ENCODE results near the gene BRCA2. TPM values are rescaled to one million over a fixed set of nuclear protein-coding genes. Genes with fewer than 3 reads are reported as not detected.
"Not testable (repeated sequence)": the region's sequence is repeated elsewhere in the genome, so short reads cannot be mapped to it uniquely, and the experiment has no call there.

The BRCA2 gene
- total RNA-seq, 1 donor from 2014 or later: 2.4 TPM

DNA sequence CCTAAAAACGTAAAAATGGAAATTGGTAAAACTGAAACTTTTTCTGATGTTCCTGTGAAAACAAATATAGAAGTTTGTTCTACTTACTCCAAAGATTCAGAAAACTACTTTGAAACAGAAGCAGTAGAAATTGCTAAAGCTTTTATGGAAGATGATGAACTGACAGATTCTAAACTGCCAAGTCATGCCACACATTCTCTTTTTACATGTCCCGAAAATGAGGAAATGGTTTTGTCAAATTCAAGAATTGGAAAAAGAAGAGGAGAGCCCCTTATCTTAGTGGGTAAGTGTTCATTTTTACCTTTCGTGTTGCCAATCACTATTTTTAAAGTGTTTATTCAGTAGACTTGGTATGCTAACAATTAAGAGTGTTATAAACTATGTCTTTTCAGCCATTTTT, 25.6 kb downstream of the BRCA2 start:
- Histone ChIP-seq H3K27me3 (ENCODE audit: low read depth) (no peaks in the 10 kb centered on the region), H3K27ac (no peak overlapping the region), H3K9me3 (no peaks in the 10 kb centered on the region), H3K4me3 (no peak overlapping the region), H3K4me1 (no peaks in the 10 kb centered on the region), H3K36me3 (no peaks in the 10 kb centered on the region)
- ATAC-seq: no peak
- TF ChIP-seq CTCF (IDR thresholded peaks at IDR 0.05): no peak
- no peak for DNase-seq
- intact Hi-C loops (cut with DNase I): no loop called here

GRCh38 chr13:32347651-32348050, 32.3 kb downstream of the BRCA2 start:
- H3K36me3 ChIP-seq: no peaks in the 10 kb centered on the region
- H3K27me3 ChIP-seq (ENCODE audit: low read depth): no peaks in the 10 kb centered on the region
- H3K4me3 ChIP-seq: no peak overlapping the region
- DNase-seq (no peak), ATAC-seq (no peak)
- no peaks in the 10 kb centered on the region for H3K9me3 ChIP-seq
- H3K4me1 ChIP-seq: no peaks in the 10 kb centered on the region
- intact Hi-C loops (cut with DNase I): no loop called here
- TF ChIP-seq CTCF (IDR thresholded peaks at IDR 0.05): no peak
- no peak overlapping the region for H3K27ac ChIP-seq

GRCh38 chr13:32350839-32351441, 35.6 kb downstream of the BRCA2 start:
- H3K36me3 ChIP-seq; DNase-seq; H3K27ac ChIP-seq; H3K27me3 ChIP-seq (ENCODE audit: low read depth); ATAC-seq; intact Hi-C loops (cut with DNase I); H3K4me1 ChIP-seq; H3K4me3 ChIP-seq; H3K9me3 ChIP-seq: not testable (repeated sequence)

DNA sequence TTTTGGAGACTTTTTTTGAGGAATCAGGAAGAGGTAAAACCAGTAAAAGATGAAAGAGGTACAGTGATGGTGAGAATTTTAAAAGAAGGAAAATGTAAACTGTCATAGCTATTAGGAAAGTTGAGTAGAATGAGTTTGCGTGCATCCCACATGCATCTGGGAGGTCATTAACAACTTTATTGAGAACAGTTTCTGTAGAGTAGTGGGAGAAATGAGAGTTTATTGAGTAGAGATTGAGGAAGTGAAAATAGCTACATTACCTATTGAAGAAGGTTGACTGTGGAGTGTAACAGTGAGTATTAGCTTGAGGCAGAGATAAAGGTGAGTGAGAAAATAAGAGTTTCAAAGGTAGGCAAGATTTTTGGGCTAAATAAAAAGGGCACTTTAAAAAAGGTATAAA, 38.7 kb downstream of the BRCA2 start:
- no peak for TF ChIP-seq CTCF (IDR thresholded peaks at IDR 0.05)
- Histone ChIP-seq H3K4me3 (no peak overlapping the region), H3K4me1 (no peaks in the 10 kb centered on the region), H3K27ac (no peak overlapping the region), H3K9me3 (no peaks in the 10 kb centered on the region), H3K36me3 (no peaks in the 10 kb centered on the region), H3K27me3 (ENCODE audit: low read depth) (no peaks in the 10 kb centered on the region)
- no peak for ATAC-seq
- intact Hi-C loops (cut with DNase I): no loop called here
- DNase-seq: no peak

- H3K27ac ChIP-seq; DNase-seq; ATAC-seq; H3K27me3 ChIP-seq (ENCODE audit: low read depth); H3K4me1 ChIP-seq; H3K9me3 ChIP-seq; H3K4me3 ChIP-seq; intact Hi-C loops (cut with DNase I); H3K36me3 ChIP-seq: not testable (repeated sequence)
Observed at GRCh38 chr13:32355935-32356334, 40.6 kb downstream of the BRCA2 start.

DNA sequence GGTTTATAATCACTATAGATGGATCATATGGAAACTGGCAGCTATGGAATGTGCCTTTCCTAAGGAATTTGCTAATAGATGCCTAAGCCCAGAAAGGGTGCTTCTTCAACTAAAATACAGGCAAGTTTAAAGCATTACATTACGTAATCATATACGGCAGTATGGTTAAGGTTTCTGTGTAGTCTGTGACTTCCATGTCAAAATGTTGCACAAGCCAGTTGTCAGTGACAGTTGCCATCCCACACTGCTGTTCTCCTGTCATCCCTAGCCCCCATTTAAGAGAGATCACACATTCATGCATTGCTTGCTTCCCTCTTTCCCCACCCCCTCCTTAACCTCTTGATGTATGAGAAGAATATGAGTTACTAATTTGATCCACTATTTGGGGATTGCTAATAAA, 47.3 kb downstream of the BRCA2 start:
- DNase-seq: no peak
- H3K27ac ChIP-seq: no peak overlapping the region
- TF ChIP-seq CTCF (IDR thresholded peaks at IDR 0.05): no peak
- intact Hi-C loops (cut with DNase I): no loop called here
- ATAC-seq: no peak
- H3K36me3 ChIP-seq: no peaks in the 10 kb centered on the region
- no peak overlapping the region for H3K4me3 ChIP-seq
- no peaks in the 10 kb centered on the region for H3K9me3 ChIP-seq
- H3K4me1 ChIP-seq: no peaks in the 10 kb centered on the region
- H3K27me3 ChIP-seq (ENCODE audit: low read depth): no peaks in the 10 kb centered on the region

DNA sequence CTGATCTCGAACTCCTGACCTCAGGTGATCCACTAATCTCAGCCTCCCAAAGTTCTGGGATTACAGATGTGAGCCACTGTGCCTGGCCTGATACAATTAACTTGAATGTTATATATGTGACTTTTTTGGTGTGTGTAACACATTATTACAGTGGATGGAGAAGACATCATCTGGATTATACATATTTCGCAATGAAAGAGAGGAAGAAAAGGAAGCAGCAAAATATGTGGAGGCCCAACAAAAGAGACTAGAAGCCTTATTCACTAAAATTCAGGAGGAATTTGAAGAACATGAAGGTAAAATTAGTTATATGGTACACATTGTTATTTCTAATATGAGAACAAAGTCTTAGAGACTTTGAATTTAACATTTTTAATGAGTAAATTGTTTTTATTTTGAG, 55.5 kb downstream of the BRCA2 start:
- Histone ChIP-seq H3K9me3 (no peaks in the 10 kb centered on the region), H3K27me3 (ENCODE audit: low read depth) (no peaks in the 10 kb centered on the region), H3K4me3 (no peak overlapping the region), H3K27ac (no peak overlapping the region), H3K36me3 (no peaks in the 10 kb centered on the region), H3K4me1 (no peaks in the 10 kb centered on the region)
- intact Hi-C loops (cut with DNase I): no loop called here
- DNase-seq (no peak), ATAC-seq (no peak)
- no peak for TF ChIP-seq CTCF (IDR thresholded peaks at IDR 0.05)
